Smooth muscle cell (in vitro differentiated cells): ENCODE data around the gene YARS1. TPM values are rescaled to one million over a fixed set of nuclear protein-coding genes. Genes with fewer than 3 reads are reported as not detected.

Experiments used
- DNase-seq: peaks from one replicate; lab custom pipeline; 2025; ENCODE audit not compliant: unreplicated experiment; lab: John Stamatoyannopoulos, UW
- H2AFZ ChIP-seq: fragments of 200-600 bp; sonication (generic); 2 replicates; pipeline ENCODE4 v1.6.0; 2016; ENCODE audit warnings: antibody characterized with exemption, low read depth, mild to moderate bottlenecking
- H3F3A ChIP-seq: fragments of 200-600 bp; sonication (generic); 2 replicates; pipeline ENCODE4 v1.6.0; 2017; ENCODE audit warnings: antibody characterized with exemption, low read depth
- H3K27ac ChIP-seq: fragments of 200-600 bp; sonication (generic); 2 replicates; pipeline ENCODE4 v1.5.1; 2016; ENCODE audit warnings: low read depth, mild to moderate bottlenecking
- H3K27me3 ChIP-seq: fragments of 200-600 bp; sonication (generic); 2 replicates; pipeline ENCODE4 v1.6.1; 2016; ENCODE audit warnings: low read depth, mild to moderate bottlenecking
- H3K36me3 ChIP-seq: fragments of 200-600 bp; sonication (generic); 2 replicates; pipeline ENCODE4 v1.5.1; 2016; ENCODE audit warnings: low read depth
- H3K4me1 ChIP-seq: fragments of 200-600 bp; sonication (generic); 2 replicates; pipeline ENCODE4 v1.5.1; 2016; ENCODE audit warnings: low read depth
- H3K4me2 ChIP-seq: fragments of 200-600 bp; sonication (generic); 2 replicates; pipeline ENCODE4 v1.6.0; 2016; ENCODE audit warnings: mild to moderate bottlenecking
- H3K4me3 ChIP-seq: fragments of 200-600 bp; sonication (generic); 2 replicates; pipeline ENCODE4 v1.5.1; 2016; ENCODE audit warnings: mild to moderate bottlenecking
- H3K79me2 ChIP-seq: fragments of 200-600 bp; sonication (generic); 2 replicates; pipeline ENCODE4 v1.6.0; 2016; ENCODE audit warnings: low read depth, mild to moderate bottlenecking
- H3K9ac ChIP-seq: fragments of 200-600 bp; sonication (generic); 2 replicates; pipeline ENCODE4 v1.6.0; 2016; ENCODE audit warnings: low read depth
- H3K9me3 ChIP-seq: fragments of 200-600 bp; sonication (generic); replicated peaks from 2 replicates; pipeline ENCODE4 v1.5.1; 2016; ENCODE audit warnings: low read depth
- H4K20me1 ChIP-seq: fragments of 200-600 bp; sonication (generic); 2 replicates; pipeline ENCODE4 v1.6.0; 2016; ENCODE audit warnings: low read depth
- CTCF ChIP-seq: fragments of 200-600 bp; sonication (generic); IDR thresholded peaks from 2 replicates; pipeline ENCODE4 v1.5.1; 2017; ENCODE audit warnings: borderline replicate concordance, mild to moderate bottlenecking, antibody characterized with exemption; ENCODE audit not compliant: insufficient read depth, poor library complexity, severe bottlenecking
- WGBS: methylation state at CpG from one replicate; pipeline ENCODE4 v1.1.7; 2016; ENCODE audit warnings: low lambda C conversion rate; 5-methylcytosine and 5-hydroxymethylcytosine counted together
- polyA plus RNA-seq: library from polyadenylated mRNA; unstranded; fragments of >200 nt; fragmentation: Nextera tagmentation; extraction: Ambion mirVana; gene quantifications from 2 replicates; pipeline ENCODE4 v1.2.1, GENCODE V29; 2016
- total RNA-seq: library from RNA; depleted of rRNA; stranded (reverse); fragments of >200 nt; gene quantifications from 2 replicates; pipeline ENCODE4 v1.2.3, GENCODE V29; 2014

YARS1 gene
- total RNA-seq = 52.1 and 56.5 TPM in 2 replicates
- 82.9 and 96.9 TPM in 2 replicates for polyA plus RNA-seq

DNA sequence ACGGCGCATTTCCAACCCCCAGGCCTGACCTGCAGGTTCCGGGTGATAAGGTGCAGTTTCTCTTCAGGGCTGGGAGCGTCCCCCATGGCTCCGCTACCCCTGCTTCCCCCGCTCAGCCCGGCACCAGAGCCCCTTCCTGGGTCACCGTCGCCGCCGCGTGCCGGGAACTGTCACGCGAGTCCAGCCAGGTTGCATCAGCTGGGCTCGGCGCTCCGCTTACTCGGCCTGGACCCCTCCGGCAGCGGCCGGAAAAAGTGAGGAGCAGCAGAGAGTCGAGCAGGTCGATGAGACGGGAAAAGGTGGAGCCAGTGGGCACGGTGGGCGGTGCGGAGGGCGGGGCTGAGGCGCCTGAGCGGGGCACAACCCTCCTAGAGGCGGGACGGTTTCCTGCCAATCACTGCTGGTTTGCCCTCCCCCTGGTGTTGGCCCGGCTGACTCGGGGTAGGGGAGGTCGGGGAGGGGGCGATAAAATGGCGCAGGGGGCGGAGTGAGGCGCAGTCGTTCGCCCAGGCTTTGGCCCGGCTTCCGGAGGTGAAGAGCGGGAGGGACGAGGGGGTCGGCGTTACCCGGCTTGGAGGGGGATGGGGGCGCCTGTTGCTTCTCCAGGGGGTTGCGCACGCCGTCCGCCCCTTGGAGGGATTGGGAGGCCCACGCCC lies at the start of gene YARS1, which contains the start of gene S100PBP:
YARS1 (minus strand) TSS at position 200 of the 656 bp plus-strand sequence; CDS start at position 86, 114 bp downstream.
S100PBP (plus strand) TSS at position 495 of the 656 bp plus-strand sequence. CDS start 8,447 bp downstream, outside the sequence.
- peak; percentile 96 for DNase-seq
- H3K27ac ChIP-seq = peak within 1 kb of the TSS; percentile 98
- peaks cover 18% of the 10 kb centered on the region for H3K4me1 ChIP-seq
- peak within 1 kb of the TSS; percentile 77 for H3K4me3 ChIP-seq
- TF ChIP-seq CTCF = no peak
- H3K9ac ChIP-seq = peak within 1 kb of the TSS; percentile 99
- H3K36me3 ChIP-seq = no peaks in the 10 kb centered on the region
- H3K9me3 ChIP-seq = no peaks in the 10 kb centered on the region
- H3K79me2 ChIP-seq = peaks cover 84% of the 10 kb centered on the region
- peaks cover 6% of the 10 kb centered on the region for H3F3A ChIP-seq
- peak within 1 kb of the TSS; percentile 92 for H2AFZ ChIP-seq
- no peaks in the 10 kb centered on the region for H3K27me3 ChIP-seq
- peak within 1 kb of the TSS; percentile 85 for H3K4me2 ChIP-seq
- WGBS = 1% methylated on average over 42 of the region's 55 CpGs
- H4K20me1 ChIP-seq = peaks cover 46% of the 10 kb centered on the region

GRCh38 chr1:32865639-32866405 lies 48.7 kb upstream of the YARS1 start:
- WGBS = 92% methylated on average over 3 of the region's 3 CpGs
- no peak overlapping the region for H3K9ac ChIP-seq
- no peak overlapping the region for H3K4me3 ChIP-seq
- H3F3A ChIP-seq = no peaks in the 10 kb centered on the region
- H3K79me2 ChIP-seq = no peaks in the 10 kb centered on the region
- no peak for TF ChIP-seq CTCF
- DNase-seq = no peak
- no peak overlapping the region for H3K27ac ChIP-seq
- no peak overlapping the region for H2AFZ ChIP-seq
- no peak overlapping the region for H3K4me2 ChIP-seq
- H3K27me3 ChIP-seq = peaks cover 12% of the 10 kb centered on the region
- H4K20me1 ChIP-seq = no peaks in the 10 kb centered on the region
- H3K4me1 ChIP-seq = no peaks in the 10 kb centered on the region
- no peaks in the 10 kb centered on the region for H3K9me3 ChIP-seq
- no peaks in the 10 kb centered on the region for H3K36me3 ChIP-seq

GRCh38 chr1:32864375-32865019 lies 47.3 kb upstream of the YARS1 start:
- Histone ChIP-seq H2AFZ (no peak overlapping the region), H3K9me3 (no peaks in the 10 kb centered on the region), H3K79me2 (no peaks in the 10 kb centered on the region), H3K4me1 (no peaks in the 10 kb centered on the region), H3F3A (no peaks in the 10 kb centered on the region), H3K4me3 (no peak overlapping the region), H4K20me1 (peaks cover 6% of the 10 kb centered on the region), H3K27me3 (peaks cover 3% of the 10 kb centered on the region), H3K9ac (no peak overlapping the region), H3K27ac (no peak overlapping the region), H3K4me2 (no peak overlapping the region), H3K36me3 (no peaks in the 10 kb centered on the region)
- TF ChIP-seq CTCF = no peak
- no peak for DNase-seq
- 94% methylated on average over 8 of the region's 8 CpGs for WGBS
